Measurements from ENCODE around the gene CRK.
A peak's percentile ranks its signal among the peaks of the same experiment; 100 is the strongest.

The CRK gene

GRCh38 chr17:1455797-1456599 lies at the start of gene CRK:
Gene CRK (minus strand): TSS chr17:1456232. CDS start chr17:1456117, 115 bp downstream.
- peak; percentile 96 for DNase-seq (ENCODE audit: low read depth, low spot score)

- DNase-seq (ENCODE audit: low read depth, low spot score), result no peak
These were observed 49.6 kb upstream of the CRK start for GRCh38 chr17:1505586-1505985.

GRCh38 chr17:1504866-1505265 lies 48.8 kb upstream of the CRK start:
- no peak for DNase-seq (ENCODE audit: low read depth, low spot score)

DNA sequence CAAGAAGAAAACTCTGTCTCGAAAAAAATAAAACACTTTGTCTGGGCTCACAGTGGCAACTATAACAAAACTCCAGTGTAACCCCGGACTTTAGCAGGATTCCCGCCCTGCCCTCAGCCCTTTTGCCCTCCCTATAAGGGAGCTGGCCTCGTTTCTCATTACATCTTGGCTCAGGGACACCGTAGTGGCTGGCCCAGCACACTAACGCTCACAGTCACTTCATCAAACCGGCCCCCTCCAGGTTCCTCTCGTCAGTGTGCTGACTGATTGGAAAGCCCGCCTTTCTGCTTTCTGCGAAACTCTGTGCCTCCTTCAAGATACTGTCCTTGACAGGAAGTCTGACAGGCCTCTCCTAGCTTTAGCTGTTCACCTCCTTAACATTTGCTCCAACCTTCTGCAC lies 47.7 kb upstream of the CRK start:
- no peak for DNase-seq (ENCODE audit: low read depth, low spot score)

GRCh38 chr17:1498869-1499268 lies 42.8 kb upstream of the CRK start:
- DNase-seq (ENCODE audit: low read depth, low spot score), result no peak

DNA sequence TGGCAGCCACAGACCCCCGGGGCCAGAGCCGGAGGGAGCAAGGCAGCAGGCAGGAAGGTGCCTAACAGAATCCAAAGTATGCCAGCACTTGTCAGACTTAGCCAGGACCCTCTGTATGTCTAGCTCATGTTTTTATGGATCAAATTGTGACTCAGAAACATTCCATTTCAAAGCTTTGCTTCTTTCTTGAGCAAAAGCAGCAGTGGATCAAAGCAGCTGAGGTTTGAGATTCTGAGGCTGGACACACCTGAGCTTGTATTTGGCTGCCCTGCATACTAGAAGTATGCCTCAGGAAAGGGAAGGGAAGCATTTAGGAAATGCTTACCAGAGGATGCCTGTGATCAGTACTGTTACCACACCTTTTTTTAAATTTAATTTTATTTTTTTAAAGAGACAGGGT lies 42.2 kb upstream of the CRK start:
- DNase-seq (ENCODE audit: low read depth, low spot score), result no peak

DNA sequence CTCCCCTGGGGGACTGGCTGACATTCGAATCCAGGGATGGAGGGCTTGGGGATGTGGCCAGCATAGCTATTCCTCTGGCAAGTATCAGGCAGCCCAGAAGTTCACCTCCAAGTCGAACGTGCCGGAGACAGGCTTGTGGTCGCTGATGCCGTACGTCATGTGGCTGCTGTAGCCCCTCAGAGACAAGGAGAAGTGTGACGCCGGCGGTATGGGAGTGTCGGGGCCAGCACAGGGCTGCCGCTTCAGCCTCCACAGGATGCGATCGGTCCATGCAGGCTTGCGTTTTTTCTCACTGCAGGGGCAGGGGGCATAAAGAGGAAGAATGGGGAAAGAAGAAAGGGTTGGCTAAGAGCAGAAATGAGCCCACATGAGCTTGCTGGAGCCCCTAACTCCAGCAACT lies 41.8 kb upstream of the CRK start:
- no peak for DNase-seq (ENCODE audit: low read depth, low spot score)

GRCh38 chr17:1496869-1497268 lies 40.8 kb upstream of the CRK start:
- DNase-seq (ENCODE audit: low read depth, low spot score), result no peak

- DNase-seq (ENCODE audit: low read depth, low spot score), result no peak
These were observed 39.4 kb upstream of the CRK start for GRCh38 chr17:1495265-1495989.

- DNase-seq (ENCODE audit: low read depth, low spot score), result no peak
These were observed 38.8 kb upstream of the CRK start for GRCh38 chr17:1494736-1495253.

GRCh38 chr17:1494203-1494602 lies 38.2 kb upstream of the CRK start:
- DNase-seq (ENCODE audit: low read depth, low spot score), result no peak

- DNase-seq (ENCODE audit: low read depth, low spot score), result no peak
These were observed 37.4 kb upstream of the CRK start for GRCh38 chr17:1493291-1493980.

DNA sequence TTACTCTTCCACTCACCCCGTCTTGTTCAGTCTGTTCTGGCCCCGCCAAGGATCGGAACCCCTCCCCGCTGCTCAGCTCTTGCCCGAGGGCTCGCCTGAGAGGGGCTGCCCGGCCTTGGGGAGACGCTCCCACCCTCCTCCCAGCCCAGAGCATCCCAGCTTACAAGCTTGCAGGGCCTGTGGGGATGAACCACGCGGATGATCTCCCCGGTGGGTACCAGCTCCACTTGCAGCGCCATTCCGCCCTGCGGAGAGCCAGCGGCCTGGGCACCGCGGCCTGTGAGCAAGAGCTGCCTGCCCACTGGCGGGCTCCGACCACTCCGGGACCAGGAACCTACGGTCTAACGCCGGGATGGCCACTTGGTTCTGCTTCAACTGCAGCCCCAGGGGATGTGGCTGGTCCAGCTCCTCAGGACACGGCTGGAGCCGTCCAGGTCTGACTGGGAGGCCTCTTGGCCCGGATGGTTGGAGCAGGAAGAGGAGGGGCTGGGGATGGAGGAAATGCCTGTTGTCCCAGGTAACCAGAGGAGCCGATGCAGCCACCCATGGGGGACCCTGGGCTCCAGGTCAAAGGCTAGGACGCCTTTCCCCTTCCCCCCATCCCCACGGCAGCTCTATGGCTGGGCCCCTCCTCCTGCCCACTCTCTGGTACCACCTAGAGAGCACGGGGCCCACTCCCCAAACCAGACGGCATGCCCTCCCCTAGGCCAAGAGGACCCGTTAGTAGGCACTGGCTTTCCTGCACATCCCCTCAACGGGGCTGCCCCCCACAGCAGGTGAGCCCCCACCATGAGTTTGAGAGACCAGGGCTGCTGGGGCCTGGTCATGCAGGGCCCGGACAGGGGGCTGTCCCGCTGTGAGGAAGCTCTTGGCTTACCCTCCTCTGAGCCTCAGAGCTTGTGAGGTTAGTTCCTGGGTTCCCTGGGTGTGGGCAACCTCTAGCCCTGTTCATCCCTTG lies 36.5 kb upstream of the CRK start, which contains the start of gene MYO1C:
MYO1C (minus strand) TSS at position 438 of the 958 bp plus-strand sequence; CDS start at position 239, 199 bp downstream.
- peak; percentile 49 for DNase-seq (ENCODE audit: low read depth, low spot score)

- no peak for DNase-seq (ENCODE audit: low read depth, low spot score)
These were observed 35.6 kb upstream of the CRK start for GRCh38 chr17:1491443-1492248.

DNA sequence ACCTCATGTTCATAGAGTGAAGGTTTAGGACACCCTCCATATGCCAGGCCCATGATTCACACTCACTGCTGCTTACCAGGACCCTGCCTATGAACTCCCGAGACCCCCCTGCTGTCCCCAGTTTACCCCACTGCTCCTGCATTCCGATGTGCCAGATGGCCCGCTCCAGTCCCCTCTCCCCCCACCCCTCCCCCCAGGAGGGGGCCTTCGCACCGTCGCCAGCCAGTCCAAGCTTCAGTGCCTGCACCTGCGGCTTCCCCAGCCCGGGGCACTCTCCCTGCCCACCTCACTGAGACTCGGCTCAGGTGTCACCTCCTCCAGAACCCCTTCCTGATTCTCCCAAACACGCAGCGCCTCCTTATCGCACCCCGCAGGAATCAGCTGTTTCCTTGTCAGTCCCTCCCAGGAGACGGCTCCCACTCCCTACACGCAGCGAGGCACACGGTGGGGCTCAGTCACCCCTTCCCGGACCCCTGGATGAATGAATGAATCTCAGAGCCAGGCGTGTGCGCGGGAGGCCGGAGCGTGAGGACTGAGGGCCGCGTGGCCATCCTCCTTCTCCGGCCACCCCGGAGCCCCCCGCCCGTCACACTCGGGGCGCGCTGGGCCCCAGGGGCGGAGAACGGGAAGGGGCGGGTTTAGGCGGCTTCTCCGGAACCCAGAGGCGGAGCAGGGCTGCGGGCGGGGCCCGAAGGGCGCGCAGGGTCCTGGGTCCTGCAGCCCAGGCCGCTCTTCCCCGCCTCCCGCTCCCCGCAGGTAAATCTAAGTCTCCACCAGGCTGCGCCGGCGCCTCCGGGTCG lies 34.8 kb upstream of the CRK start:
- DNase-seq (ENCODE audit: low read depth, low spot score), result peak; percentile 62

GRCh38 chr17:1488826-1489270 lies 32.8 kb upstream of the CRK start:
- DNase-seq (ENCODE audit: low read depth, low spot score), result peak; percentile 38

DNA sequence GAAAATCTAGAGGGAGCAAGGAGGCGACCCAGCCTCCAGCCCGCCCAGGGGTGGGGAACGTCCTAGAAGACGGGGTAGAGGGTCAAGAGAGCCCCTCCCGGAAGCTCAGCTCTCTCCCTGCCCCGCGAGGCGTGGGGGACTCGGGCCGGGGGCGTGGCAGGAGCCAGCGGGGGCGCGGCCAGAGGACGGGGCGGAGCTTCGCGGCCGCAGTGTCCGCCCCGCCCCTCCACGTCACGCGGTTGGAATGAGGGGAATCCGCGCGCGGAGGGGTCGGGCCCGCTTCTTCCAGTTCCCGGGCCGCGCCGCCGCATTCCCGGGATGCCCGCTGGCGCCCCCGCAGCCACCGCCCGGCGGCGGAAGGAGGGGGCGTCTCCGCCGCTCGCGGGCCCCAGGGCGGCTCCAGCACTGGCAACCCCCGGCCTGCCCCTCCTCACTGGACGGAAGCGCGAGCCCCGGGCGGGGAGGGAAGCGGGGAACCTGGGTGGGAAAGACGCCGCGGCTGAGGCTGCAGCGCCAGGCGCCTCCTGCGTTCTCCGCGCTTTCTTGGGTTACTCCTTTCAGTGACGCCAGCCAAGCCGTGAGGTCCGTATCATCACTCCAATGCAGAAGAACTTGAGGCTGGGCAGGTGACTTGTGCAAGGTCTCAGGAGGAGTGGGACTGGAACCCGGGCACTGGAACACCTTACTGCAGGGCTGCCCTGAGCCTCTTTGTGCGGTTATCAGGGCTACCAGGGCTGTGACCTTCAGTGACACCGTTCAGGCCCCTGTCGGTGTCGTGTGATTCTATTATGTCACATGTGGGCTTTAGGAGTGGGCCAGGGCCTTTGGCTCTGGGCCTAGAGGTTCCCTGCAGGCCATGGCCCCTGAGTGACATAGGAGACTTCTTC lies 32.1 kb upstream of the CRK start:
- DNase-seq (ENCODE audit: low read depth, low spot score), result peak; percentile 81

Measured in ELF-1 (cell line).